K562 (cell line): ENCODE results near the gene PDLIM4. TPM values are rescaled to one million over a fixed set of nuclear protein-coding genes. Genes with fewer than 3 reads are reported as not detected.
A peak's percentile ranks its signal among the peaks of the same experiment; 100 is the strongest.

ENCODE experiments used
- BCOR ChIP-seq: fragments of 450-650 bp; IDR thresholded peaks from 2 replicates; pipeline ENCODE4 v1.6.1; 2016
- FOXK1 ChIP-seq: sonication (generic); formaldehyde crosslinking; IDR thresholded peaks from 2 replicates; pipeline ENCODE4 v1.8.0; 2022; ENCODE audit warnings: missing genetic modification reagents, mild to moderate bottlenecking, borderline replicate concordance
- HDAC3 ChIP-seq: fragments of 450-650 bp; IDR thresholded peaks from 2 replicates; pipeline ENCODE4 v1.6.1; 2018; ENCODE audit warnings: borderline replicate concordance, mild to moderate bottlenecking, moderate library complexity; ENCODE audit not compliant: partially characterized antibody
- MBD2 ChIP-seq: sonication (generic); IDR thresholded peaks from 2 replicates; pipeline ENCODE4 v1.6.1; 2016; ENCODE audit warnings: low read depth, borderline replicate concordance
- MEF2A ChIP-seq: IDR thresholded peaks from 2 replicates; pipeline ENCODE4 v1.6.1; 2011; ENCODE audit warnings: low read depth, mild to moderate bottlenecking, low read length, moderate library complexity; ENCODE audit not compliant: control insufficient read depth
- NBN ChIP-seq: fragments of 450-650 bp; IDR thresholded peaks from 2 replicates; pipeline ENCODE4 v1.6.1; 2016; ENCODE audit warnings: low read depth, mild to moderate bottlenecking
- NFIX ChIP-seq: fragments of 250-450 bp; sonication (Bioruptor Pico); IDR thresholded peaks from 2 replicates; pipeline ENCODE4 v1.4.0; 2020; ENCODE audit warnings: low read depth, mild to moderate bottlenecking, moderate library complexity
- NR2C2 ChIP-seq, 2 experiments: fragments of 200-800 bp in 1 of 2; sonication (Bioruptor generic) in 1 of 2; sonication (generic) in 1 of 2; formaldehyde crosslinking in 1 of 2; IDR thresholded peaks; 2 replicates each; pipeline versions ENCODE4 v1.6.1 to v1.8.0; 2016 to 2022; ENCODE audit warnings: mild to moderate bottlenecking in 1 of 2, missing compliant biosample characterization in 1 of 2, missing genetic modification characterization in 1 of 2, missing genetic modification reagents in 1 of 2
- POLR2AphosphoS2 ChIP-seq: IDR thresholded peaks from 2 replicates; pipeline ENCODE4 v1.6.1; 2012; ENCODE audit warnings: low read length, improper control_type of control experiment
- POLR3A ChIP-seq: IDR thresholded peaks from 2 replicates; pipeline ENCODE4 v1.6.1; 2011; ENCODE audit warnings: borderline replicate concordance, mild to moderate bottlenecking, moderate library complexity; ENCODE audit not compliant: insufficient read length, insufficient read depth; ENCODE audit errors: extremely low read depth
- PRPF4 ChIP-seq: fragments of 200-400 bp; formaldehyde crosslinking; IDR thresholded peaks from one replicate; pipeline ENCODE4 v1.6.1; 2017; ENCODE audit warnings: low read length, low read depth, mild to moderate bottlenecking; ENCODE audit not compliant: insufficient read depth, poor library complexity, severe bottlenecking
- RBBP5 ChIP-seq: fragments of 200-600 bp; sonication (generic); IDR thresholded peaks from 2 replicates; pipeline ENCODE4 v1.6.1; 2012; ENCODE audit warnings: borderline replicate concordance, mild to moderate bottlenecking, low read length, control low read depth, inconsistent platforms; ENCODE audit not compliant: insufficient read depth, poor library complexity, severe bottlenecking
- RBM15 ChIP-seq: fragments of 200-400 bp; formaldehyde crosslinking; IDR thresholded peaks from 2 replicates; pipeline ENCODE4 v1.6.1; 2018; ENCODE audit warnings: mild to moderate bottlenecking, low read length, moderate library complexity; ENCODE audit not compliant: insufficient read depth
- RFX1 ChIP-seq: fragments of 450-650 bp; IDR thresholded peaks from 2 replicates; pipeline ENCODE4 v1.6.1; 2016; ENCODE audit warnings: mild to moderate bottlenecking, moderate library complexity
- SNRNP70 ChIP-seq: fragments of 200-400 bp; formaldehyde crosslinking; optimal IDR thresholded peaks from 2 replicates; pipeline ENCODE3; 2017; ENCODE audit warnings: low read depth, low read length
- TCFL5 ChIP-seq: fragments of 250-450 bp; sonication (Bioruptor Pico); conservative IDR thresholded peaks from 2 replicates; pipeline ENCODE4 v1.6.1; 2021; ENCODE audit warnings: mild to moderate bottlenecking, moderate library complexity, matching md5 sums
- ZNF197 ChIP-seq: fragments of 200-800 bp; sonication (Bioruptor generic); IDR thresholded peaks from 2 replicates; pipeline ENCODE4 v1.6.1; 2016; ENCODE audit warnings: low read depth, missing genetic modification characterization, missing compliant biosample characterization
- ZNF311 ChIP-seq: fragments of 250-450 bp; sonication (Bioruptor Pico); IDR thresholded peaks from 2 replicates; pipeline ENCODE4 v1.4.0; 2020; ENCODE audit warnings: mild to moderate bottlenecking, moderate library complexity
- ZNF436 ChIP-seq: fragments of 250-450, 450-650 bp; sonication (Bioruptor Pico); formaldehyde crosslinking; IDR thresholded peaks from 2 replicates; pipeline ENCODE4 v1.7.0; 2020; ENCODE audit warnings: mild to moderate bottlenecking
- ZNF551 ChIP-seq: fragments of 250-450 bp; sonication (Bioruptor Pico); IDR thresholded peaks from 2 replicates; pipeline ENCODE4 v1.5.0; 2021; ENCODE audit warnings: mild to moderate bottlenecking, moderate library complexity
- ZNF583 ChIP-seq: fragments of 250-450 bp; sonication (Bioruptor Pico); IDR thresholded peaks from 2 replicates; pipeline ENCODE4 v1.4.0; 2020
- ZSCAN32 ChIP-seq: fragments of 450-650 bp; formaldehyde crosslinking; IDR thresholded peaks from 2 replicates; pipeline ENCODE4 v1.4.0; 2020; ENCODE audit warnings: mild to moderate bottlenecking, moderate library complexity
- polyA plus RNA-seq, 8 experiments: library from polyadenylated mRNA; depleted of rRNA in 4 of 8; stranded (reverse) in 5 of 8; unstranded in 3 of 8; fragments of >200 nt; fragmentation: Nextera tagmentation in 2 of 8; fragmentation: Illumina TruSeq in 1 of 8; extraction: Ambion mirVana in 2 of 8; extraction: Trizol in 1 of 8; gene quantifications; 2 replicates each; pipeline versions ENCODE4 v1.2.1 to v1.2.3, GENCODE V29; 2011 to 2014; ENCODE audit warnings: inconsistent platforms in 1 of 8, missing spikeins in 1 of 8
- total RNA-seq, 7 experiments: library from RNA; depleted of rRNA in 6 of 7; stranded (reverse); fragments of >200 nt in 6 of 7; fragmentation: Illumina TruSeq in 2 of 7; extraction: Trizol in 2 of 7; gene quantifications; 2 replicates each; pipeline versions ENCODE4 v1.2.1 to v1.2.3, GENCODE V29; 2011 to 2021; ENCODE audit warnings: low replicate concordance in 1 of 7
- TF ChIP-seq, protein P1 (sequence below): fragments of 250-450 bp; sonication (Bioruptor Pico); IDR thresholded peaks from 2 replicates; pipeline ENCODE4 v1.4.0; 2020
- TF ChIP-seq, protein P2 (sequence below): fragments of 250-450 bp; sonication (Bioruptor Pico); IDR thresholded peaks from 2 replicates; pipeline ENCODE4 v1.8.0; 2022; ENCODE audit warnings: moderate library complexity, mild to moderate bottlenecking, inconsistent platforms
- TF ChIP-seq, protein P3 (sequence below): sonication (generic); formaldehyde crosslinking; IDR thresholded peaks from 2 replicates; pipeline ENCODE4 v1.9.0; 2022; ENCODE audit warnings: mild to moderate bottlenecking, missing genetic modification reagents
- TF ChIP-seq, protein P4 (sequence below): sonication (generic); formaldehyde crosslinking; IDR thresholded peaks from 2 replicates; pipeline ENCODE4 v1.8.1; 2022; ENCODE audit warnings: missing genetic modification reagents

Gene PDLIM4
- total and polyA plus RNA-seq, 9 of the 15 experiments (the other 6 are each of a cell fraction or from before 2014, with no cell fraction given), result 0.28 to 32.8 (median 13.1) TPM

DNA sequence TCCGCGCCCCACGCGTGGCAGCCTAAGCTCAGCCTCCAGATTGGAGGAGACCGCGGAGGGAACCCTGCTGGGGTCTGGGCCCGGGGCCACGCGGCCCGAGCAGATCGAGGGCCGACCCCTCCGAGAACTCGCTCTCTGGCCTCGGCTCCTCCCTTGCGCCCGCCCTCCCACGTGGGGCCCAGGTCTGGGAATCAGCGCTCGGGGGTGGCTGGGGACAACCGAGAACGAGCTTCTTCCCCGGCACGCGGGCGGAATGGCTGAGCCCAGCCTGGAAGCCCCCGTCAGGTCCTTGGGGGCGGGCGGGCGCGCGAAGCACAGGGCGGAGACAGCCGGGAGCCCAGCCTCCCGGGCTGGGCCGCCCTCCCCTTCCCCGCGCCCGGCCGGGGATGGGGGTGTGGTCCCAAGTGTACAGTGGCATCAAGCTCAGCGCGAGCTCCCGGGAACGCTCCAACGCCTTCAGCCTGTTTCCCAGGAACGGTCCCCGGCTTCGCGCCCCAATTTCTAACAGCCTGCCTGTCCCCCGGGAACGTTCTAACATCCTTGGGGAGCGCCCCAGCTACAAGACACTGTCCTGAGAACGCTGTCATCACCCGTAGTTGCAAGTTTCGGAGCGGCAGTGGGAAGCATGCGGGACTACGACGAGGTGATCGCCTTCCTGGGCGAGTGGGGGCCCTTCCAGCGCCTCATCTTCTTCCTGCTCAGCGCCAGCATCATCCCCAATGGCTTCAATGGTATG lies 36.7 kb downstream of the PDLIM4 start, which contains the start of gene SLC22A4 (continued):
- TF ChIP-seq RBM15 (no peak), RBBP5 (peak; percentile 82), ZNF583 (CRISPR knock-in tag) (no peak), NBN (no peak), MBD2 (peak; percentile 69; the same call in 1 of the 2 replicates), NR2C2 (CRISPR knock-in tag; IDR thresholded peaks at IDR 0.05) (no peak), NR2C2 (tag; IDR thresholded peaks at IDR 0.05) (peak; percentile 82), POLR2AphosphoS2 (no peak), ZSCAN32 (no peak), ZNF197 (no peak), ZNF311 (CRISPR knock-in tag) (no peak), SNRNP70 (no peak), FOXK1 (peak; percentile 74; the same call in 1 of the 2 replicates), ZNF436 (0 out of 2 replicates have a peak, but pooled peaks have one; percentile 3), HDAC3 (no peak), ZNF551 (CRISPR knock-in tag) (no peak), PRPF4 (no peak), POLR3A (no peak), RFX1 (no peak), TCFL5 (no peak), MEF2A (no peak), NFIX (CRISPR knock-in tag) (no peak), BCOR (no peak)
- TF ChIP-seq, protein P1, sequence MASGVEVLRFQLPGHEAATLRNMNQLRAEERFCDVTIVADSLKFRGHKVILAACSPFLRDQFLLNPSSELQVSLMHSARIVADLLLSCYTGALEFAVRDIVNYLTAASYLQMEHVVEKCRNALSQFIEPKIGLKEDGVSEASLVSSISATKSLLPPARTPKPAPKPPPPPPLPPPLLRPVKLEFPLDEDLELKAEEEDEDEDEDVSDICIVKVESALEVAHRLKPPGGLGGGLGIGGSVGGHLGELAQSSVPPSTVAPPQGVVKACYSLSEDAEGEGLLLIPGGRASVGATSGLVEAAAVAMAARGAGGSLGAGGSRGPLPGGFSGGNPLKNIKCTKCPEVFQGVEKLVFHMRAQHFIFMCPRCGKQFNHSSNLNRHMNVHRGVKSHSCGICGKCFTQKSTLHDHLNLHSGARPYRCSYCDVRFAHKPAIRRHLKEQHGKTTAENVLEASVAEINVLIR, result no peak
- TF ChIP-seq, protein P2, sequence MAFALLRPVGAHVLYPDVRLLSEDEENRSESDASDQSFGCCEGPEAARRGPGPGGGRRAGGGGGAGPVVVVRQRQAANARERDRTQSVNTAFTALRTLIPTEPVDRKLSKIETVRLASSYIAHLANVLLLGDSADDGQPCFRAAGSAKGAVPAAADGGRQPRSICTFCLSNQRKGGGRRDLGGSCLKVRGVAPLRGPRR, result no peak
- TF ChIP-seq, protein P3, sequence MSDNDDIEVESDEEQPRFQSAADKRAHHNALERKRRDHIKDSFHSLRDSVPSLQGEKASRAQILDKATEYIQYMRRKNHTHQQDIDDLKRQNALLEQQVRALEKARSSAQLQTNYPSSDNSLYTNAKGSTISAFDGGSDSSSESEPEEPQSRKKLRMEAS (CRISPR knock-in tag), result peak; percentile 92
- TF ChIP-seq, protein P4, sequence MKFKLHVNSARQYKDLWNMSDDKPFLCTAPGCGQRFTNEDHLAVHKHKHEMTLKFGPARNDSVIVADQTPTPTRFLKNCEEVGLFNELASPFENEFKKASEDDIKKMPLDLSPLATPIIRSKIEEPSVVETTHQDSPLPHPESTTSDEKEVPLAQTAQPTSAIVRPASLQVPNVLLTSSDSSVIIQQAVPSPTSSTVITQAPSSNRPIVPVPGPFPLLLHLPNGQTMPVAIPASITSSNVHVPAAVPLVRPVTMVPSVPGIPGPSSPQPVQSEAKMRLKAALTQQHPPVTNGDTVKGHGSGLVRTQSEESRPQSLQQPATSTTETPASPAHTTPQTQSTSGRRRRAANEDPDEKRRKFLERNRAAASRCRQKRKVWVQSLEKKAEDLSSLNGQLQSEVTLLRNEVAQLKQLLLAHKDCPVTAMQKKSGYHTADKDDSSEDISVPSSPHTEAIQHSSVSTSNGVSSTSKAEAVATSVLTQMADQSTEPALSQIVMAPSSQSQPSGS (CRISPR knock-in tag), result 0 out of 2 replicates have a peak, but pooled peaks have one; percentile 6
